ENCODE data around the gene ZNF879.

- TF ChIP-seq EZH2 (IDR thresholded peaks at IDR 0.05; ENCODE audit: borderline replicate concordance, low read length): no peak
- TF ChIP-seq, protein P1, sequence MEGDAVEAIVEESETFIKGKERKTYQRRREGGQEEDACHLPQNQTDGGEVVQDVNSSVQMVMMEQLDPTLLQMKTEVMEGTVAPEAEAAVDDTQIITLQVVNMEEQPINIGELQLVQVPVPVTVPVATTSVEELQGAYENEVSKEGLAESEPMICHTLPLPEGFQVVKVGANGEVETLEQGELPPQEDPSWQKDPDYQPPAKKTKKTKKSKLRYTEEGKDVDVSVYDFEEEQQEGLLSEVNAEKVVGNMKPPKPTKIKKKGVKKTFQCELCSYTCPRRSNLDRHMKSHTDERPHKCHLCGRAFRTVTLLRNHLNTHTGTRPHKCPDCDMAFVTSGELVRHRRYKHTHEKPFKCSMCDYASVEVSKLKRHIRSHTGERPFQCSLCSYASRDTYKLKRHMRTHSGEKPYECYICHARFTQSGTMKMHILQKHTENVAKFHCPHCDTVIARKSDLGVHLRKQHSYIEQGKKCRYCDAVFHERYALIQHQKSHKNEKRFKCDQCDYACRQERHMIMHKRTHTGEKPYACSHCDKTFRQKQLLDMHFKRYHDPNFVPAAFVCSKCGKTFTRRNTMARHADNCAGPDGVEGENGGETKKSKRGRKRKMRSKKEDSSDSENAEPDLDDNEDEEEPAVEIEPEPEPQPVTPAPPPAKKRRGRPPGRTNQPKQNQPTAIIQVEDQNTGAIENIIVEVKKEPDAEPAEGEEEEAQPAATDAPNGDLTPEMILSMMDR (IDR thresholded peaks at IDR 0.05; ENCODE audit: low read length): no peak
Measured at GRCh38 chr5:179033004-179033580, 9.5 kb downstream of the ZNF879 start.
